HL-60 (cell line): ENCODE results near the gene NUFIP2.

Experiments used
- POLR2AphosphoS5 ChIP-seq: IDR thresholded peaks from 2 replicates; pipeline ENCODE4 v1.6.1; 2012; ENCODE audit warnings: low read depth
- TF ChIP-seq, protein P1 (sequence below): IDR thresholded peaks from one replicate; pipeline ENCODE4 v1.5.1; 2011; ENCODE audit warnings: low read length, control low read depth, inconsistent platforms; ENCODE audit not compliant: insufficient read depth

DNA sequence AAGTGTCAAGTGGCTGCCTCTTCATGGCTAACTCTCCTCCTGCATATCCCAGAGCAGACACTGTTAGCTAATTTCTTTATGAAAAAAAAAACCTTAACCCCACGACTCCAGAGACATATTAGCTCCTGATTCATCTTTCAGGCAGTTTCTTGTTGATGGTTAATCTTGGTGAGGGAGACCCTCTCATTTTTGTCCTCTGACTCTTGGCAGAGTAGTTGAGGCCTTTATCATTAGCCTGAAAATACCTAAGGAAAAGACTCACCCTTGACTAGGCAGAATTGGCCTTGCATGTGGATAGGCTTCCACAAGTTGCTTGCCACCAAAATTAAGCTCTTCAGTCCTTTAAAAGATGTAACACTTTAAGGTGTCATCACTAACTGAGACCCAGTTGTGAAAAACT lies 43.3 kb downstream of the NUFIP2 start:
- TF ChIP-seq, protein P1, sequence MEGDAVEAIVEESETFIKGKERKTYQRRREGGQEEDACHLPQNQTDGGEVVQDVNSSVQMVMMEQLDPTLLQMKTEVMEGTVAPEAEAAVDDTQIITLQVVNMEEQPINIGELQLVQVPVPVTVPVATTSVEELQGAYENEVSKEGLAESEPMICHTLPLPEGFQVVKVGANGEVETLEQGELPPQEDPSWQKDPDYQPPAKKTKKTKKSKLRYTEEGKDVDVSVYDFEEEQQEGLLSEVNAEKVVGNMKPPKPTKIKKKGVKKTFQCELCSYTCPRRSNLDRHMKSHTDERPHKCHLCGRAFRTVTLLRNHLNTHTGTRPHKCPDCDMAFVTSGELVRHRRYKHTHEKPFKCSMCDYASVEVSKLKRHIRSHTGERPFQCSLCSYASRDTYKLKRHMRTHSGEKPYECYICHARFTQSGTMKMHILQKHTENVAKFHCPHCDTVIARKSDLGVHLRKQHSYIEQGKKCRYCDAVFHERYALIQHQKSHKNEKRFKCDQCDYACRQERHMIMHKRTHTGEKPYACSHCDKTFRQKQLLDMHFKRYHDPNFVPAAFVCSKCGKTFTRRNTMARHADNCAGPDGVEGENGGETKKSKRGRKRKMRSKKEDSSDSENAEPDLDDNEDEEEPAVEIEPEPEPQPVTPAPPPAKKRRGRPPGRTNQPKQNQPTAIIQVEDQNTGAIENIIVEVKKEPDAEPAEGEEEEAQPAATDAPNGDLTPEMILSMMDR = no peak
- no peak for TF ChIP-seq POLR2AphosphoS5
